GM12875 (cell line): ENCODE data around the gene CEMIP.

Source experiments
- H3K4me3 ChIP-seq: one replicate; pipeline ENCODE4 v1.5.1; 2011; ENCODE audit warnings: low read depth, low read length, control low read depth
- CTCF ChIP-seq: IDR thresholded peaks from 2 replicates; pipeline ENCODE4 v1.5.1; 2011; ENCODE audit warnings: low read depth, mild to moderate bottlenecking, control low read depth, inconsistent platforms, low read length, moderate library complexity, borderline replicate concordance; ENCODE audit not compliant: insufficient read depth

Gene CEMIP

GRCh38 chr15:80970658-80971057 lies 191.5 kb downstream of the CEMIP start:
- no peak for TF ChIP-seq CTCF
- H3K4me3 ChIP-seq = no peak overlapping the region

- H3K4me3 ChIP-seq = no peak overlapping the region
- TF ChIP-seq CTCF = no peak
These were observed 192.0 kb downstream of the CEMIP start for GRCh38 chr15:80971143-80971542.

- H3K4me3 ChIP-seq = no peak overlapping the region
- TF ChIP-seq CTCF = no peak
These were observed 193.1 kb downstream of the CEMIP start for GRCh38 chr15:80972276-80972675.

- no peak for TF ChIP-seq CTCF
- no peak overlapping the region for H3K4me3 ChIP-seq
These were observed 195.7 kb downstream of the CEMIP start for GRCh38 chr15:80974914-80975313.

- no peak overlapping the region for H3K4me3 ChIP-seq
- no peak for TF ChIP-seq CTCF
These were observed 197.7 kb downstream of the CEMIP start for GRCh38 chr15:80976851-80977250.

- H3K4me3 ChIP-seq = no peak overlapping the region
- TF ChIP-seq CTCF = peak; percentile 48; the same call in 1 of the 2 replicates
These were observed 198.5 kb downstream of the CEMIP start for GRCh38 chr15:80977627-80978036.

GRCh38 chr15:80978685-80979329 lies 199.6 kb downstream of the CEMIP start:
- H3K4me3 ChIP-seq = no peak overlapping the region
- TF ChIP-seq CTCF = no peak
